NCI-H82 (cell line): ENCODE data around the gene ANXA11.
A peak's percentile ranks its signal among the peaks of the same experiment; 100 is the strongest.
"Not testable (repeated sequence)": the region's sequence is repeated elsewhere in the genome, so short reads cannot be mapped to it uniquely, and the experiment has no call there.

Experiments
- DNase-seq: peaks from one replicate; lab custom pipeline; 2025; lab: John Stamatoyannopoulos, UW

Gene ANXA11

GRCh38 chr10:80205477-80206276, at the start of gene ANXA11:
ANXA11 (minus strand) TSS chr10:80205537; CDS start chr10:80172861, 32,676 bp downstream.
- peak; percentile 87 for DNase-seq

- not testable (repeated sequence) for DNase-seq
Observed at GRCh38 chr10:80254726-80255125, 49.4 kb upstream of the ANXA11 start.

GRCh38 chr10:80253963-80254271, 48.6 kb upstream of the ANXA11 start:
- DNase-seq = not testable (repeated sequence)

- no peak for DNase-seq
Observed at GRCh38 chr10:80253266-80253962, 48.1 kb upstream of the ANXA11 start.

- no peak for DNase-seq
Observed at GRCh38 chr10:80252296-80252887, 47.1 kb upstream of the ANXA11 start.

GRCh38 chr10:80251703-80252280, 46.5 kb upstream of the ANXA11 start:
- not testable (repeated sequence) for DNase-seq

GRCh38 chr10:80250399-80250798, 45.1 kb upstream of the ANXA11 start:
- not testable (repeated sequence) for DNase-seq

- DNase-seq = not testable (repeated sequence)
Observed at GRCh38 chr10:80249906-80250305, 44.6 kb upstream of the ANXA11 start.

GRCh38 chr10:80247611-80248010, 42.3 kb upstream of the ANXA11 start:
- DNase-seq = not testable (repeated sequence)

GRCh38 chr10:80244371-80244770, 39.0 kb upstream of the ANXA11 start:
- not testable (repeated sequence) for DNase-seq

- not testable (repeated sequence) for DNase-seq
Observed at GRCh38 chr10:80242341-80242740, 37.0 kb upstream of the ANXA11 start.

GRCh38 chr10:80236457-80236856, 31.1 kb upstream of the ANXA11 start:
- not testable (repeated sequence) for DNase-seq

GRCh38 chr10:80234331-80235235, 29.2 kb upstream of the ANXA11 start:
- peak; percentile 57 for DNase-seq

GRCh38 chr10:80233871-80234270, 28.5 kb upstream of the ANXA11 start:
- not testable (repeated sequence) for DNase-seq

- not testable (repeated sequence) for DNase-seq
Observed at GRCh38 chr10:80226723-80227122, 21.4 kb upstream of the ANXA11 start.

- not testable (repeated sequence) for DNase-seq
Observed at GRCh38 chr10:80223031-80223419, 17.7 kb upstream of the ANXA11 start.

- not testable (repeated sequence) for DNase-seq
Observed at GRCh38 chr10:80218878-80219277, 13.5 kb upstream of the ANXA11 start.

- not testable (repeated sequence) for DNase-seq
Observed at GRCh38 chr10:80214368-80214982, 9.1 kb upstream of the ANXA11 start.

- DNase-seq = peak; percentile 10
Observed at GRCh38 chr10:80212535-80213115, 7.3 kb upstream of the ANXA11 start.

- DNase-seq = no peak
Observed at GRCh38 chr10:80211786-80212185, 6.4 kb upstream of the ANXA11 start.

GRCh38 chr10:80210259-80210658, 4.9 kb upstream of the ANXA11 start:
- no peak for DNase-seq
